H9 (cell line): Measurements from ENCODE around the gene LSS. TPM values are rescaled to one million over a fixed set of nuclear protein-coding genes. Genes with fewer than 3 reads are reported as not detected.
A peak's percentile ranks its signal among the peaks of the same experiment; 100 is the strongest.

Experiments
- DNase-seq: peaks from one replicate; pipeline ENCODE4 v3.0.0-alpha.2; 2017
- H2AFZ ChIP-seq: one replicate; pipeline ENCODE4 v1.6.1; 2013; ENCODE audit warnings: mild to moderate bottlenecking, low read length, control low read depth, moderate library complexity
- H2AK5ac ChIP-seq: 2 replicates; pipeline ENCODE4 v1.6.1; 2013; ENCODE audit warnings: low read length, control low read depth, mixed read lengths; ENCODE audit not compliant: insufficient read length
- H2BK120ac ChIP-seq: one replicate; pipeline ENCODE4 v1.6.1; 2013; ENCODE audit warnings: low read depth, mild to moderate bottlenecking, low read length, control low read depth, inconsistent platforms; ENCODE audit not compliant: poor library complexity, severe bottlenecking
- H2BK12ac ChIP-seq: 2 replicates; pipeline ENCODE4 v1.6.1; 2013; ENCODE audit warnings: low read length, control low read depth, mixed read lengths, low read depth; ENCODE audit not compliant: insufficient read length
- H2BK15ac ChIP-seq: 2 replicates; pipeline ENCODE4 v1.6.1; 2013; ENCODE audit warnings: low read depth, low read length, control low read depth
- H2BK20ac ChIP-seq: one replicate; pipeline ENCODE4 v1.6.1; 2013; ENCODE audit warnings: low read depth, mild to moderate bottlenecking, low read length, control low read depth, inconsistent platforms; ENCODE audit not compliant: poor library complexity, severe bottlenecking
- H2BK5ac ChIP-seq: 2 replicates; pipeline ENCODE4 v1.6.1; 2013; ENCODE audit warnings: low read length, control low read depth, mixed read lengths; ENCODE audit not compliant: insufficient read length
- H3K14ac ChIP-seq: 2 replicates; pipeline ENCODE4 v1.6.1; 2013; ENCODE audit warnings: low read length, control low read depth; ENCODE audit not compliant: insufficient read depth
- H3K18ac ChIP-seq: 2 replicates; pipeline ENCODE4 v1.6.1; 2013; ENCODE audit warnings: low read depth, mild to moderate bottlenecking, mixed read lengths, low read length, control low read depth; ENCODE audit not compliant: insufficient read length
- H3K23ac ChIP-seq: 2 replicates; pipeline ENCODE4 v1.6.1; 2013; ENCODE audit warnings: low read length, control low read depth, mixed read lengths, low read depth; ENCODE audit not compliant: insufficient read length
- H3K23me2 ChIP-seq: 2 replicates; pipeline ENCODE4 v1.6.1; 2013; ENCODE audit warnings: low read depth, mild to moderate bottlenecking, mixed read lengths, low read length, control low read depth; ENCODE audit not compliant: insufficient read length, poor library complexity, severe bottlenecking
- H3K27ac ChIP-seq: 2 replicates; pipeline ENCODE4 v1.5.1; 2013; ENCODE audit warnings: low read length, control low read depth, mixed read lengths, low read depth; ENCODE audit not compliant: insufficient read length
- H3K27me3 ChIP-seq: 2 replicates; pipeline ENCODE4 v1.6.1; 2013; ENCODE audit warnings: low read length, control low read depth, inconsistent platforms; ENCODE audit not compliant: insufficient read depth
- H3K4ac ChIP-seq: 2 replicates; pipeline ENCODE4 v1.6.1; 2013; ENCODE audit warnings: low read depth, mild to moderate bottlenecking, control low read depth, inconsistent platforms, low read length, moderate library complexity
- H3K4me1 ChIP-seq: 2 replicates; pipeline ENCODE4 v1.6.1; 2013; ENCODE audit warnings: low read length, control low read depth, inconsistent platforms; ENCODE audit not compliant: insufficient read depth
- H3K4me2 ChIP-seq: 2 replicates; pipeline ENCODE4 v1.6.1; 2013; ENCODE audit warnings: low read length, control low read depth, mixed read lengths; ENCODE audit not compliant: insufficient read length, insufficient read depth
- H3K56ac ChIP-seq: 2 replicates; pipeline ENCODE4 v1.6.1; 2013; ENCODE audit warnings: low read depth, mild to moderate bottlenecking, mixed read lengths, low read length, control low read depth; ENCODE audit not compliant: insufficient read length
- H3K79me1 ChIP-seq: 2 replicates; pipeline ENCODE4 v1.6.1; 2013; ENCODE audit warnings: low read depth, mild to moderate bottlenecking, moderate library complexity, low read length, control low read depth, inconsistent platforms; ENCODE audit not compliant: insufficient read depth, poor library complexity, severe bottlenecking
- H3K79me2 ChIP-seq: 2 replicates; pipeline ENCODE4 v1.6.1; 2013; ENCODE audit warnings: low read length, control low read depth, inconsistent platforms; ENCODE audit not compliant: insufficient read depth
- H3K9ac ChIP-seq: 2 replicates; pipeline ENCODE4 v1.6.1; 2013; ENCODE audit warnings: low read length, control low read depth, mixed read lengths; ENCODE audit not compliant: insufficient read length; ENCODE audit errors: extremely low read depth
- H3K9me3 ChIP-seq: one replicate; pipeline ENCODE4 v1.6.1; 2013; ENCODE audit warnings: low read depth, low read length, inconsistent platforms; ENCODE audit not compliant: control insufficient read depth
- H3T11ph ChIP-seq: one replicate; pipeline ENCODE4 v1.6.1; 2013; ENCODE audit warnings: mild to moderate bottlenecking, low read length, control low read depth, inconsistent platforms
- H4K20me1 ChIP-seq: one replicate; pipeline ENCODE4 v1.6.1; 2013; ENCODE audit not compliant: control insufficient read depth, insufficient read length, insufficient read depth
- H4K5ac ChIP-seq: 2 replicates; pipeline ENCODE4 v1.6.1; 2013; ENCODE audit warnings: low read depth, mild to moderate bottlenecking, mixed read lengths, low read length, control low read depth; ENCODE audit not compliant: insufficient read length
- H4K8ac ChIP-seq: replicated peaks from 2 replicates; pipeline ENCODE4 v1.6.1; 2013; ENCODE audit warnings: low read length, control low read depth, mixed read lengths, low read depth; ENCODE audit not compliant: insufficient read length
- H4K91ac ChIP-seq: 2 replicates; pipeline ENCODE4 v1.6.1; 2013; ENCODE audit warnings: low read depth, mild to moderate bottlenecking, moderate library complexity, mixed read lengths, low read length, control low read depth; ENCODE audit not compliant: insufficient read length
- H3K27ac Mint-ChIP-seq, 3 experiments: 2 replicates in 2 of 3; 3 replicates in 1 of 3; pipeline ENCODE4 v1.8.0; 2020 to 2021; ENCODE audit warnings: mixed read lengths in 3 of 3, mild to moderate bottlenecking in 1 of 3, moderate library complexity in 1 of 3
- H3K27me3 Mint-ChIP-seq: 2 replicates; pipeline ENCODE4 v1.8.0; 2021; ENCODE audit warnings: low read depth, mild to moderate bottlenecking, moderate library complexity, mixed read lengths
- H3K36me3 Mint-ChIP-seq, 3 experiments: 2 replicates in 2 of 3; 3 replicates in 1 of 3; pipeline ENCODE4 v1.8.0; 2020 to 2021; ENCODE audit warnings: low read depth in 3 of 3, mixed read lengths in 3 of 3; ENCODE audit not compliant: insufficient read depth in 1 of 3
- H3K4me1 Mint-ChIP-seq, 2 experiments: 2 replicates each; pipeline ENCODE4 v1.8.0; 2020; ENCODE audit warnings: mixed read lengths in 2 of 2
- H3K4me3 Mint-ChIP-seq, 2 experiments: 2 replicates in 1 of 2; 3 replicates in 1 of 2; pipeline ENCODE4 v1.8.0; 2020 to 2021; ENCODE audit warnings: mild to moderate bottlenecking in 2 of 2, mixed read lengths in 2 of 2, moderate library complexity in 1 of 2
- H3K9me3 Mint-ChIP-seq, 2 experiments: 2 replicates in 1 of 2; 3 replicates in 1 of 2; pipeline ENCODE4 v1.8.0; 2020; ENCODE audit warnings: mild to moderate bottlenecking in 2 of 2, mixed read lengths in 2 of 2, moderate library complexity in 1 of 2
- CTCF ChIP-seq: fragments of 200-600 bp; sonication (generic); conservative IDR thresholded peaks from 3 replicates; pipeline ENCODE4 v1.8.0; 2021; ENCODE audit warnings: antibody characterized with exemption, mild to moderate bottlenecking
- WGBS: extraction: QIAGEN DNeasy Blood & Tissue Kit; methylation state at CpG from one replicate; pipeline ENCODE4 v1.1.7; 2013; ENCODE audit warnings: missing lambda C conversion rate, low lambda C conversion rate, mixed read lengths; ENCODE audit not compliant: insufficient read length; ENCODE audit errors: extremely low coverage; 5-methylcytosine and 5-hydroxymethylcytosine counted together
- total RNA-seq: library from RNA; stranded (reverse); gene quantifications from 2 replicates; pipeline ENCODE4 v1.2.1, GENCODE V29; 2021

LSS gene
- total RNA-seq, 1 experiment from 2014 or later, result 69.2 TPM

GRCh38 chr21:46153247-46154154 is 75.1 kb downstream of the LSS start:
- Mint-ChIP-seq H3K27ac (no peak overlapping the region), H3K9me3 (no peaks in the 10 kb centered on the region), H3K27me3 (no peaks in the 10 kb centered on the region), H3K4me3 (no peak overlapping the region; a peak in 1 of 5 replicates), H3K36me3 (no peaks in the 10 kb centered on the region; a peak in 1 of 7 replicates), H3K4me1 (peaks cover 6 to 11% of the 10 kb centered on the region in 2 experiments)
- H3K18ac ChIP-seq, result no peak overlapping the region
- no peak overlapping the region for H2BK120ac ChIP-seq
- no peak overlapping the region for H2BK20ac ChIP-seq
- no peaks in the 10 kb centered on the region for H3K23me2 ChIP-seq
- H4K91ac ChIP-seq, result no peak overlapping the region
- no peak overlapping the region for H2BK15ac ChIP-seq
- H3K27me3 ChIP-seq, result no peaks in the 10 kb centered on the region
- H2BK5ac ChIP-seq, result no peak overlapping the region
- no peak overlapping the region for H4K5ac ChIP-seq
- TF ChIP-seq CTCF, result peak; percentile 96
- H3K27ac ChIP-seq, result no peak overlapping the region
- H3K4me2 ChIP-seq, result no peak overlapping the region
- H3K23ac ChIP-seq, result no peak overlapping the region
- H2AK5ac ChIP-seq, result no peak overlapping the region
- H3K4ac ChIP-seq, result no peak overlapping the region
- H3K14ac ChIP-seq, result peak overlapping the region; percentile 64
- no peak overlapping the region for H2AFZ ChIP-seq
- H3T11ph ChIP-seq, result no peak overlapping the region
- no peaks in the 10 kb centered on the region; the same call in 1 of the 2 replicates for H3K4me1 ChIP-seq
- no peaks in the 10 kb centered on the region for H3K79me2 ChIP-seq
- H2BK12ac ChIP-seq, result no peak overlapping the region
- no peaks in the 10 kb centered on the region for H3K79me1 ChIP-seq
- H4K20me1 ChIP-seq, result no peaks in the 10 kb centered on the region
- DNase-seq, result peak; percentile 80
- no peak overlapping the region for H3K56ac ChIP-seq
- no peaks in the 10 kb centered on the region for H3K9me3 ChIP-seq
- WGBS, result no CpG with 5 or more reads among the region's 33 CpGs
- H3K9ac ChIP-seq, result no peak overlapping the region
- H4K8ac ChIP-seq, result no peak overlapping the region
